IMR-90 (cell line): ENCODE results near the gene SLC6A3.

Experiments
- CTCF ChIP-seq: conservative IDR thresholded peaks from 2 replicates; pipeline ENCODE4 v1.5.1; 2012; ENCODE audit warnings: mild to moderate bottlenecking, low read depth, low read length, improper control_type of control experiment
- MXI1 ChIP-seq: IDR thresholded peaks from 2 replicates; pipeline ENCODE4 v1.6.1; 2012; ENCODE audit warnings: low read depth, mild to moderate bottlenecking, low read length, moderate library complexity, borderline replicate concordance

GRCh38 chr5:1437876-1438559 lies 7.2 kb downstream of the SLC6A3 start:
- no peak for TF ChIP-seq MXI1
- no peak for TF ChIP-seq CTCF
